GM21528 (cell line): Measurements from ENCODE around the gene ELMO1.

Source experiments
- ATAC-seq: cut with Tn5 transposase; IDR thresholded peaks from one replicate; pipeline ENCODE4 v1.9.1; 2021; ENCODE audit warnings: mild to moderate bottlenecking, moderate library complexity; ENCODE audit not compliant: unreplicated experiment, low FRiP score

The ELMO1 gene

DNA sequence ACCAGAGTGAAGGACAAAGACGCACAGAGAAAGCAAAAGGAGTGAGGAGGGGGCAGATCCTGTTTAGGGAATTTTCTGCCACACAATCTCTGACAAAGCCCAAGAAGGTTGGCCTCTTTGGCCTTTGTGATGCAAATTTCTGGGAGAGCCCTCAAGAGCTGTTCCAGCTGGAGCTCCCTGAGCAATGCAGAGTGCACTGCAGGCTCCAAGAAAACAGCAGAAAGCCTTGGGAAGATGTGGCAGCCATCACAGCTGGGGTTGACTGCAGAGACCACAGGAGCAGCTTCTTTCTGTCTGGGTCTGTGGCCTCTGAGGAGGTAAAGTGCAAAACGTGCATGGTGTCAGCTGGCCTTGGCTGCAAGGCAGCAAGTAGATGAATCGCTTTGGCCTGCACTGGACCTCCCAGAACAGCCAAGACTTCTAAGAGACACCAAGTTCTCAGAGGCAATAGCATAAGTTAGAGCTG is 200.2 kb downstream of the ELMO1 start:
- ATAC-seq: no peak

DNA sequence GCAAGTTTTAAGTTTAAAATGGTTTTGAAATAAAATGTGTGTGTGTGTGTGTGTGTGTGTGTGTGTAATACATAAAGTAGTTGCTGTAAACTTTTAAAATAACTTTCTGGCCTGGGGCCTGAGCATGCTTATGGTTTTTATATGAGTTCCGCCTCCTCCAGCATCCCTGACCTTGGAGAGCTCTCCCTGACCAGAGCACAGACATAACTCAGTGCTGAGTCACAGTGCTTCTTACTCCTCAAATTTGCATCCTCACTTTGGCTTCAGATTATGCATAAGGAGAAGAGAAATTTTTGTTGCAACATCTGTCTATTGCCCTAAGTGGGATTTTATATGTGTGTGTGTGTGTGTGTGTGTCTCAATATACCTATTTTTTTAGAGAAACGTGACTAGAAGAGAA is 200.8 kb downstream of the ELMO1 start:
- ATAC-seq: no peak

DNA sequence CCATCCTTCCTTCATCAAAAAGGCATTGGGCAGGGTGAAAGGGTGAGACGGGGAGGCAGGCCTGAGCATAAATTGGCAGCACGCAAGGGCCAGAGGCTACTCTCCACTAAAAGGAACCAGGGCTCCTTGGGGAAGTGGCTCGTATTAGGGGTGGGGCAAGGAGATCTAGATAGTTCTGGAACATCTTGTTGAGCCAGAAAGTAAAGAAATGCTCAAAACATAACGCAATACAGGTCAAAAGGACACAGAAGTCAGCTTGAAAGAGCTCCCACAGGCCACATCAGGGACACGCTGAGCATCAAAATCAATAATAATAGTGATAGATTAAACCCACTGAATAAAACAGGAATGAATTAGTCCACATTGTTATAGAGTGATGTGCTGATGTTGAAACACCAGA is 203.1 kb downstream of the ELMO1 start:
- no peak for ATAC-seq

DNA sequence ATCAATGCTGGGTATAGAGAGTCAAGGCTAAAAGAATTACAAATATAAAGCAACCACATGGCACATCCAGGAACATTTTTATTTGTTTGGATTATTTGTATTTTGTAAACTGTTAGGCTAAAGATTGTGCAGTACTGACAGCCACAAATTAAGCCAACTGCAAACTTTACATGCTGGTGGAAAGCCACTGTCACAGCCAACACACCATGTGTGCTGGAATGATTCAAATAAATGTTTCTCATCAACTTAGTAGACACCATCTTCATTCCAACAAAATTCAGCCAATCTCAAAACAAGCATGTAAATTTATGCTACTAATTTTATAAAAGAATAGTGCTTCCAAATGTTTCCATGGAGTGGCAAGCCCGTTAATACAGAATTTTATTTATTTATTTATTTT is 211.8 kb downstream of the ELMO1 start:
- no peak for ATAC-seq

DNA sequence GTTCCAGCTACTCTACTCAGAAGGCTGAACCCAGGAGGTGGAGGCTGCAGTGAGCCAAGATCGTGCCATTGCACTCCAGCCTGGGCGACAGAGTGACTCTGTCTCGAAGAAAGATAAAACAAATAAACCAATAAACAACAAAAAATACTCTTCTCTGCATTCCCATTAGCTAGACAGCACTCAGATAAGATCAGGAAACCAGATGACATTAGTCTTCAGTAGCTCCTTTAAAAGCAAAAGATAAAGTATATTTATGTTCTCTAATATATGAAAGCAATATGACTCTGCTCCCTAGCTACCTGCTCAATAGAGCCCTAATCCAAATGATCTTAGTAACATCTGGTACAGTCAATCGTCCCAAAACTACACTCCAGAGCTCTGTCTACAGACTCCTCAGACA is 212.9 kb downstream of the ELMO1 start:
- no peak for ATAC-seq

DNA sequence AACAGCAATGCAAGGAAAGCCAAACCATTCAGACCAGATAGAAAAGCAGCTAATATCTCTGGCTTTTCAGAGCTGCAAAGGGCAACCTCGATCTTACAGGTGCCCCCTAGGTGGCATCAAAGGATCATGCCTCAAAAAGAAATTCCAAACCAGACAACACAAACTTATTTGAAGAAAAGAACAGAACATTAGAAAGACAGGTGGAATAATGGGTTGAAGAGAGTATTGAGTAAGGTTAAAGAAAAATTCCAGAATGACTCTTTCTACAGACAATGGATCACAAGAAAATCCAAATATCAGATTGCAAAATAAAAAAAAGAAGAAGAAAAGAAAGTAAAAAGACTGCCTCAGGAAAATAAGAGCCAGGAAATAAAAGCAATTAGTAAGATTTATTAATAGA is 213.7 kb downstream of the ELMO1 start:
- no peak for ATAC-seq

DNA sequence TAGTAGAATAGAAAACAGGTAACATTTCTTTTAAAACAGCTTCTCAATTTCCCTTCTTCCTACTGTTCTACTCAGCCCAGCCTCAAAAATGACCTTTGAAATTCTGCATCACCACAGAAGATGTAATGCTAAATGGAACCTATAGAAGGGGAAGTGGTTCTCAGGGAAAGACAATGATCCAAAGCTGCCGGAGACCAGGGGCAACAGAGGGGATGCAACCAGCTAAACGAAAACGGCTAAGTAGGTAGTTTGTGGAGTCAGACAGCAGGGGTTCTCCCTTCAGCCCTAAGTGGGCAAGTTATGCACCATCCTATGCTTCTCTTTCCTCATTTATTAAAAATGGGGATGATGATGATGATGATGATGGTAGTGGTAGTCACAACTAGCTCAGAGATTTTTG is 214.3 kb downstream of the ELMO1 start:
- no peak for ATAC-seq

DNA sequence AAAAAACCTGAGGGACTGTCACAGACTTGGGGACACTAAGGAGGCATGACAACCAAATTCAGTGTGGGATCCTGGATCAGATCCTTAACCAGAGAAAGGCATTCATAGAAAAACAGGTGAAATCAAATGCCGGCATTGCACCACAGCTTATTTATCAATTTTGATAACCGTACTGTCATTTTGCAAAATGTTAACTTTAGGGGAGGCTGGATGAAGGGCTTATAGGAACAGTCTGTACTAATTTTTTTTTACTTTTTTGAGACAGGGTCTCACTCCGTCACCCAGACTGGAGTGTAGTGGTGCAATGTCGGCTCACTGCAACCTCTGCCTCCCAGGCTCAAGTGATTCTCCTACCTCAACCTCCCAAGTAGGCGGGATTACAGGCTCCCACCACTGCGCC is 217.1 kb downstream of the ELMO1 start:
- no peak for ATAC-seq

DNA sequence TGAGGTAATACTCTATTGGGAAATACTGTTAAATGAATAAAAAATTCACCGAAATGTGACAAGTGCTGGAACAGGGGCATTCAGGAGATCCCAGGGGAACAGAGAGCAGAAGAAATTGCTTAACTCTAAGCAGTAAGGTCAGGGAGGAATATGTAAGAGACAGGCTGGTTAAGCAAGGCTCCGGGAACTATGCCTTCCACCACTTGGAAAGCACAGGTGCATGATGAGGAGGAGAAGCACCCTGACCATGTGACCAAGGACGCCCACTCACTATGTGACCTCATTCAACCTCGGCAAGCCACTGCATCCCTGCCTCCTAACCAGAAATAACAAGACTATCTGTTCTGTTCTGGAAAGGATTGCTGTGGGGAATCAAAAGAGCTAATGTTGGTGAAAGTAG is 218.4 kb downstream of the ELMO1 start:
- ATAC-seq: no peak

DNA sequence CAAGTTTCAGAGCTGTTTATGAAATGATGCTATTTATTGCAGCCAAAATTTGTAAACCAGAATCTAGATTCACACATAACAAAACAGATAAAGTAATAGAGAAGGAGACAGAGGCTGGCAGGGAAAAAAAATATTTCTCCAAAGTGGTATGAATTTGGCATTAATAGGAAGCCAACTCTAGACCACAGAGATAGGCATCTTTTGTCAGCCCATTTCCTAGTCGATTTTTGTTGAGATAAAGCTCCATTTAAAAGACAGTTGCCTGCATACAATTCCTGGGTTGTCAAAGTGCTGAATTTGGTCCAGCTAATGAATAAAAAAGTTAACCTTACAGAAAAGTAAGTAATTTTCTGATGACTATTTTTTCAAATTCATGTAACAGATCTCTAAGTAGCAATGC is 219.3 kb downstream of the ELMO1 start:
- no peak for ATAC-seq

DNA sequence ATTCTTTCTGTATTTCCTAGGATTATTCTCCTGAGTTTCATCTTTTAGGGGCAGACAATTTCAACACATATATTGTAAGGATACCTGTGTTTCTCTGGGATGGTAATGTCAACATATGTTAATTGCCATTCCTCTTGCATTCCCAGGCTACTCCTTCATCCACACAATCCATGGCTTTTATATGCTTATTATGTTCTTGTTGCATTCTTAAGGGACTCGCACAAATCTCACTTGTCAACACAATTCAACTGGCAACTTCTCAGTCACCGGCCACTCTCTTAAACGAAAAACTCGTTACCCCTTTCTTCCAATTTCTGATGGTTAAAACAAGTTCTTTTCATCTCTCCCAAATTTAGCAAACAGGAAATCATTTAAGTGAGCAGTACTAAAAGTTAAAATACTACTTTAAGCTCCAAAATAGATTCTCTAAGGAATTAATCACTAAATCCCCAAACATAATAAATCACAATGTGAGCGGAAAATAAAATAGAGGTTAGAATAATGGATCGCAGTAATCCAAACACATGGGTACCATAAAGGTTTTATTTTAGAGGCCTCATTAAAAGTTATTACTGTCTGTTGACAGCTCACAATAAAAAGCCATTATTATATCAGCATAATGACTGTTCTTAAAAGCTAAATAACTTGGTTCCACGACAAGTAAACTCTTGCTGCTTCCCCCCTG is 223.2 kb downstream of the ELMO1 start:
- ATAC-seq: no peak

DNA sequence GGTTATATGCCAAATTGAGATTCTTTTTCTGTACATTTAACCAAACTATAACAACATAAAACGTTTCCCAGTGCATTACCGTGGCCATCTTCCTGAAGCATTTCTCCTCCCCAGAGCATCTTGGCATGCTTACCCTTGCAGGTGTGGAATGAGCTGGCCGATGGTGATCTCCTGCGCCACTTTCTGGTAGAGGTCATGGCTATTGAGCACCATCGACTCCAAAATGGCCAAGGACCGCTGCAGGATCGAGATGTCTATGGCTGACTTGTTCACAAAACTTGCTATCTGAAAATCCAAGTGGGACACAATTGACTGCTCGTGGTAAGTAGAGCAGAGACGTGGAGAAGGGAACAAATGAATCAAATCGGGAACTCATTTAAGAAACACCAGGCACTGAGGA is 223.9 kb downstream of the ELMO1 start:
- no peak for ATAC-seq

DNA sequence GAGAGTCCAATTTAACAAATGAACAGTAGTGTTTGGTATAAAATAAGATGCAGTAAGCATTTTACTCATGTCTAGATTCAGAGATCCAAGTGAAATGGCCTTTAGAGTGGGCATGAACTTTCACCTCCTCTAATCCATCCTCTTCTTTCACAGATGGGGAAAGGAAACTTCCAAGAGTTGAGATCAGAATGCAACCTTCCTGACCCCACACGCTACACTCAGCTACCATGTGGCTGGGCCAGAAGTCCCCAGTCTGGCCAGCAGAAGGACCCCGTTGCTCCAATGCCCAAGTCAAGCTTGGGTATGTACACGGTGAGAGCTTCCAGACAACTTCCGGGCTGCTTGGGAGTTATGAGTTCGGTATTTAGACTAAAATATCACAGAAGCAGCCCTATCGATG is 228.0 kb downstream of the ELMO1 start:
- no peak for ATAC-seq

DNA sequence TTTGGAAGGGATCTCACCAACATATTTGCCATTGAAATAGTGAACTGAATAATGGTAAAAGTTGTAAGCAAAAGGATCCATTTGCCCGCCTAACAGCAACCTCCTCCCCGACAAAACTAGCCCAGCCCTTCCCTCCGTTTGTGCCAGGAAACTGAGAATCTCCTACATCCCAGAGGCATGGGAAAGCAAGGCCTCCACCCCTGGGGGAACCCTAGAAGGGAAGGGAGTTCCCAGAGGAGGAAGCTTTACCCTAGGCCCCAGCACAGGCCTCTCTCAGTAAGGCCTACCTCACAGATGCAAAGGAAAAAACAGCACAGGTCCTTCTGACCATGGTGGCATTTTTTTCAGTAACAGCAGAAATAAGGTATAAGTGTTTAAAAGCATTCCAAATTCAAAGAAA is 229.7 kb downstream of the ELMO1 start:
- no peak for ATAC-seq

DNA sequence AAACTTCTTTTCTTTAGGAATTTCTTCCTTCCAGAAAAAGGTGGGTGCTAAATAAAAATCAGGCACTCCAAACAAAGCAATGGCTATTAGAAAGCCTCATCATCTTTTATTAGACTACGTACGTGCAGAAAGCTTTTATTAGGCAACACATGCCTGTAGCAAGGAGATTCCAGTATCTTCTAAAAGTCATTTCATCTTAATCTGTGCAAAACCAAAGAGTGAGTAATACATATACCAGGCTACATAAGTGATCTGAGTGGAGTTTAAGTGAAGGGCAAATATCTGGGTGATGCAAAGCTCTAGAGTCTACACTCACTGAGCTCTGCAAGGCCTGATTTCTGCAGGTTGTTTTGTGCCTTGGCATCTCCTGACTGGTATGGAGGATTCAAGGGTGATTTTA is 231.7 kb downstream of the ELMO1 start:
- ATAC-seq: no peak

DNA sequence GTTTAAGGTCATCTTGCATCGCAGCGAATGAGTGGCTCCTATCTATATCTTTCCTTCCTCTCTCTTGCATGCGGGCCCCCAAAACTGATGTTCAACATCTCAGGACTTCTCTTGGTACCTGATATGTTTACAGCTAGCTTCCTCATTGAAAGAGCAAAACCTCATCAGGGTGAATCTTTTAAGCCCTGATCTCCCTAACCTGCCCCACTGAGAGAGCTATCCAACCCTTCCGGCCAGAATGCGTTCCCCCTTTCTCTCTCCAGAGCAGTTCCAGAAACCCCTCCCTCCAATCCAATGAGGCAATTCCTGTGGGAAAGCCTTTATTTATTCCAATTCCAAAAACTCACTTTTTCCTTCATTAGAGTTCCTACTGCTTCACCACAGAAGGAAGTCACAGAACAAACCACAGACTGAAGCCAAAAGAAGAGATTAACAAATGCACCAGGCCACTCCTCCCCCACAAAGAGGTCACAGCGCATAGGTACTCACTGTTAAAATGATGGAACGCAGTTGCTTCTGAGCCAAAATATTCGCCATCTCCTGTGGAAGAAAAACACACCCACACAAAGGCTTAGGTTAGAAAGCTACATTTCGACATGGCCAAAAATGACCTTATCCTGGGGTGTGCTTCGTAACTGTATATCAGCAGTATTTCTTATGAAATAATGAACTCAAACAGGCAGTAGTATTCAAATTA is 232.4 kb downstream of the ELMO1 start:
- ATAC-seq: no peak

DNA sequence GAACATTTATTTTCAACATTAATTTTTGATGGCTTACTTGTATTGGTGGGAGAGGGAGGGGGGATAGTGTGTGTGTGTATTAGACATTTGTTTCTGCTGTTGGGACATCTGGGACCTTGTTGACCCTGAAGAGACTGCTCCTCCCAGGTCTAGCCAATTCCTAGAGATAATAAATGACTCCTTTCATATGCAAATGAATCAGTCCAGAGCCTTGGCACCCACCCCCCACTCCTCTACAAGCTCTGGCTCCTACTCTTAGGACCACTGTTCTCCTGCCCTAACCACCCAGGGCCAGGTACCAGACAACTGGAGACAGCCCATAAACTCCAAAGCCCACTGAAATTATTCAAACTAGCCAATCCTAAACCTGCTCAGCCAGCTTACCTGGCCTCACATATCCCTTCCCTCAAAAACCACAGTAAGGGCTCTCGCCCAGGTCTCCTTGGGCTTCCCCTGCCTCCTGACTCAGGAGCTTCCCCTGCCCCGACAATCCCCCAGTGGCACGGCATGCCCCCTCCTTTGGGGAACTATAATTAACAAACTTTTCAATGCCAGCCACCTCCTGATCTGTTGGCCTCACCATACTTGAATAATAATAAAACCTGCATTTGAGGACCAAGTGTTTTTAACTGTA is 233.3 kb downstream of the ELMO1 start:
- ATAC-seq: no peak

DNA sequence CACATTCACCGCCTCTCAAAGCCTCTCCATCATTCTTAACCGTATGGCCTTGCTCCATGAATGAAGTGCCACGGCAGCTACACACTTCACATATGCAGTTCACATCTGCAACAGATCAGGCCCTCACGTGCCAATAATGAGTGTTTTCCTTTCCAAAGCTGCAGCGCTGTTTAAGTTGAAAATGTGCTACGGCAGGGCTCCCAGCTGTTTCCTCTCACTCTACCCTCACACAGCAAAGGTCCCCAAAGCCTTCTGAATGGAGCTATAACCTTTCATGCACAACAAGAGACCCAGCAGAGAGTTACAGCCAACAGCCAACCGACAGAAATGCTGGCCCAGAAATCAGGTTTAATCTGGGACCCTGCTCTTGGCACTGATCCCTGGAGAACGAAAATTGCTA is 236.1 kb downstream of the ELMO1 start:
- ATAC-seq: no peak

DNA sequence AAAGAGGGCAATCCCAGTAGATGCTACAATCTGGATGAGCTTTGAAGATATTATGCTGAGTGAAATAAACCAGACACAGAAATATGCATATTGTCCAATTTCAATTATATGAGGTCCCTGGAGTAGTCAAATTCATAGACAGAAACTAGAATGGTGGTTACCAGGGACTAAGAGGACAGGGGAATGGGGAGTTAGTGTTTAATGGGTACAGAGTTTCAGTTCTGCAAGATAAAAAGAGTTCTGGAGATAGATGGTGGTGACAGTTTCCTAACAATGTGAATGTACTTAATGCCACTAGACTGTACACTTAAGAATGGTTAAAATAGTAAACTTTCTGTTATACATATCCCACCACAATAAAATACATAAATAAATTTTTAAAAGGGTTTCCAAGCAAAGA is 236.6 kb downstream of the ELMO1 start:
- ATAC-seq: peak; percentile 62

DNA sequence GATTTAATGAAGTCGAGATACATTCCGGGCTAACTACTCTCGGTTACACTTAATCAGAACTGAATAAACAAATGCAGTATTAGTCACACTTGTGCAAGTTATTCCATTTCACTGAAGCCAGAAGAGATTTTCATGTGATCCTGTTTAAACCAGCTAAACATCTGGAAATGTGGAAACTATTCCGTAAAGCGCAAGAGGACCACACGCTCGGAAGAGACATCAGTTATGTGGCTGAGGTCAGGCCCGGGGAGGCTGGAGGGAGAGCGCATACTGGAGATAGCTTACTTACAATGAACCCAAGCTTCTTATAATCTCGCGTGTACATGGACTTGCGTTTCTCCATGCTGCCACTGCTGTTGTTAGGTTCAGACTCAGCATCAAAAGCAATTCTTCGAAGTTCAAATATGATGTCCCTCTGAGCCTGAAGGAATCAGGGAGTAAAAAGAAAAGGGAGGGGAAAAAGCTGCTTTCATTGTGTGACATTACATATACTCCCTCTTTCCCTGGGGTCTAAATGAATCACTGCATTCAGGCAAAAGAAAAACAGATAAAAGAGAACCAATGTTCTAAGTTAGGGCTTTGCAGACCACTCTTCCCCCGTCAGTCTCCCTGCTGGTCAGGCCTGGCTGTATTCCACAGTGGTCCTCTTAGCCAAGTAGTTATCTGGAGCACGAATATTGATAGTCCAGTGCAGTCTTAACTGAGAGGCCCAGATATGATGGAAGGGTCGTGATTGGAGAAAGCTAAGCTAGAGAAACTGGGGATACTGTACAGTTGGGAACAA is 237.4 kb downstream of the ELMO1 start:
- ATAC-seq: no peak

DNA sequence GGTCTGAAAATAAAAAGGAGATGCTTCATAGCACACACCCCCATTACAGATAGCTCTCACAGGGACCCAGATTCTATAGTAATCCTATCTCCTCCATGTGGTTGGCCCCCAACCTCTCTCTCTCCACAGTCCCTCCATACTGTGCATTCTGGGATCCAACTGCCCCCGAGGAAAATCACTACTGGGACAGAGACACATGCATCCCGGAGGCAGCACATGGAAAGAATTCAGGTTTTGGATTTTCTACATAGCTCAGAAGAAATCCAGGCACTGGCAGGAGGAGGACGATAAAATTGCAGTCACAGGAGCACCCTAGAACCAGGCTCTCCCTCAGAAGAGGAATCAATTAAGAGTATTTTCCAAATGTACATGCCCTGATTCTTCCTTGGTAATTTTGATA is 239.5 kb downstream of the ELMO1 start:
- no peak for ATAC-seq
